Measurements from ENCODE around the gene BICD2. TPM values are rescaled to one million over a fixed set of nuclear protein-coding genes. Genes with fewer than 3 reads are reported as not detected.

Gene BICD2
- total RNA-seq, 1 experiment from 2014 or later, result 40.6 TPM

DNA sequence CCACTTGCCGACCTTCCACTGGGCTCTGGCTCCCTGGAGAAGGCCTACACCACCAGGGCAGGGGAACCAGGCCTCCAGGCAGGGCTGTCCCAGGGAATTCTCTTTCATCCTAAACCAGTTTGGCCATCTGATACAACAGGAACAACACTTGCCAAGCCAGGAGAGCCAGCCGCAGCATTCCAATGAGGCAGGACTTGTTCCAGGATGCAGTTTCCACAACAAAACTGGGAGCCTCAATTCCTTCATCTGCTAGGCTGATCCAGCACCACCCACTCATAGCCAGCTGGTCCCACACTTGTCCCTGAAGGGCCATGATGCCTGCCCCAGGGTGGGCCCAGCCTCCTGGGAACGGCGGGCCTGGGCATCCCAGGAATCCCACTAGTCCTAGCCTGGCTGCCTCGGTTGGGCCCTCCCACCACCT lies 26.0 kb downstream of the BICD2 start:
- no peaks in the 10 kb centered on the region; the same call in 1 of the 2 replicates for H3K36me3 ChIP-seq (ENCODE audit: low read depth)
- H3K27me3 ChIP-seq (ENCODE audit: insufficient read depth, low read depth), result no peaks in the 10 kb centered on the region
- peak in 1 of 2 experiments; percentile 84 for DNase-seq
- no TSS peak for BruUV-seq (replicated peaks)
- POLR2A ChIA-PET (ENCODE audit: unreplicated experiment), result interaction anchor here (0.6 kb wide), 1 partner anchor 30 kb away, joined by 3 read pairs; no protein-coding TSS in a partner anchor
- no peak overlapping the region for H3K27ac ChIP-seq
- no peak overlapping the region for H3K4me2 ChIP-seq
- no peaks in the 10 kb centered on the region for H3K4me1 ChIP-seq (replicated peaks; ENCODE audit: insufficient read depth)
- no peaks in the 10 kb centered on the region for H3K9me3 ChIP-seq (ENCODE audit: insufficient read depth, low read depth)
- intact Hi-C loops (cut with micrococcal nuclease; ENCODE audit: unreplicated experiment), result loop anchor here (2.0 kb wide), 1 partner anchor 26 kb away; the partner anchor contains the start of gene BICD2
- H4K20me1 ChIP-seq (ENCODE audit: insufficient read depth), result peaks cover 17% of the 10 kb centered on the region
- CTCF ChIA-PET, result no interaction called here
- TF ChIP-seq CTCF (conservative IDR thresholded peaks at IDR 0.05) (no peak), EZH2 (IDR thresholded peaks at IDR 0.05; ENCODE audit: low read depth) (no peak)
- no peaks in the 10 kb centered on the region for H3K9me2 ChIP-seq (ENCODE audit: insufficient read depth)
- H2AFZ ChIP-seq, result no peak overlapping the region
- H3K4me3 ChIP-seq, result no peak overlapping the region
- peaks cover 98% of the 10 kb centered on the region for H3K79me2 ChIP-seq (ENCODE audit: low read depth)
- H3F3A ChIP-seq (ENCODE audit: insufficient read depth, low read depth), result no peaks in the 10 kb centered on the region

DNA sequence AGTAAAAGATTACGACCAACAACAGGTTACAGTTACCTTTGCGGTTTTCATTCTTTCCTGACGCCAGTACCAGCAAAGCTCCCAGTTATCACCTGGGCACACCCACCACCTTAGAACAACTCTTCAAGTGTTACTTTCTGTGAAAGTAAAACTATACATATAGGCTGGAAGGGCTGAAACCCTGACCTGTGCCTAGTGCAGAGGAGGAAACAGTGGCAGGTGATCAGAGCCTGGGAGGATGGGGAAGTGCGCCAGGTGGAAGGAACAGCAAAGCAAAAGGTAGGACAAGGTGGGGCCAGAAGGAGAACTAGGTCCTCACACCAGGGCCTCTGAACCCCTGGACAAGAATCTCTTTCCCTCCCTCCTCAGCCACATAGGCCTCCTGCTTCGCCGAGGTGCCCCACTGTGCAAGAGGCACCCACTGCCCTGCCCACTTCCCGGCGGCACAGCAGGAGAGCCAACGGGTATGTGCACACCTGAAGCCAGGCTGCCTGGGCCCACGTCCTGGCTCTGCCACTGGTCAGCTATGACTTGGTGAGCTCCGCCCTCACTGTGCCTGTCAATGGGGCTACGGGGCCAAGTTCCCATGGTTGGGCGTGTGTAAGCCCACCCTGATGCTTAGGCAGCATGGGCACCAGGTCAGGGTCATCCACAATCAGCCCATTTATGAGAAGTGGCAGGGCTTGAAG lies 26.9 kb downstream of the BICD2 start:
- Histone ChIP-seq H3K9me2 (ENCODE audit: insufficient read depth) (no peaks in the 10 kb centered on the region), H3K4me3 (no peak overlapping the region), H3K36me3 (ENCODE audit: low read depth) (no peaks in the 10 kb centered on the region; the same call in 1 of the 2 replicates), H3K79me2 (ENCODE audit: low read depth) (peaks cover 95% of the 10 kb centered on the region), H3K9me3 (ENCODE audit: insufficient read depth, low read depth) (no peaks in the 10 kb centered on the region), H3K4me1 (replicated peaks; ENCODE audit: insufficient read depth) (no peaks in the 10 kb centered on the region), H3K27me3 (ENCODE audit: insufficient read depth, low read depth) (no peaks in the 10 kb centered on the region), H4K20me1 (ENCODE audit: insufficient read depth) (peaks cover 22% of the 10 kb centered on the region), H2AFZ (no peak overlapping the region), H3K4me2 (no peak overlapping the region), H3K27ac (no peak overlapping the region), H3F3A (ENCODE audit: insufficient read depth, low read depth) (no peaks in the 10 kb centered on the region)
- ChIA-PET CTCF (no interaction called here), POLR2A (ENCODE audit: unreplicated experiment) (no interaction called here)
- intact Hi-C loops (cut with micrococcal nuclease; ENCODE audit: unreplicated experiment), result loop anchor here (2.0 kb wide), 1 partner anchor 27 kb away; the partner anchor contains the start of gene BICD2
- BruUV-seq (replicated peaks), result no TSS peak
- TF ChIP-seq EZH2 (IDR thresholded peaks at IDR 0.05; ENCODE audit: low read depth) (no peak), CTCF (conservative IDR thresholded peaks at IDR 0.05) (no peak)
- DNase-seq, result no peak

GRCh38 chr9:92737216-92737606 lies 27.4 kb downstream of the BICD2 start:
- intact Hi-C loops (cut with micrococcal nuclease; ENCODE audit: unreplicated experiment), result no loop called here
- CTCF ChIA-PET, result interaction anchor here (0.6 kb wide), 1 partner anchor 52 kb away, joined by 3 read pairs; no protein-coding TSS in a partner anchor

More at GRCh38 chr9:92737216-92737606, 27.4 kb downstream of the BICD2 start:
- no peak overlapping the region for H3K4me2 ChIP-seq
- POLR2A ChIA-PET (ENCODE audit: unreplicated experiment), result no interaction called here
- H3K36me3 ChIP-seq (ENCODE audit: low read depth), result no peaks in the 10 kb centered on the region; the same call in 1 of the 2 replicates
- no peak for DNase-seq
- no peaks in the 10 kb centered on the region for H3K9me3 ChIP-seq (ENCODE audit: insufficient read depth, low read depth)
- no peak overlapping the region for H2AFZ ChIP-seq
- no peaks in the 10 kb centered on the region for H3K4me1 ChIP-seq (replicated peaks; ENCODE audit: insufficient read depth)
- no peak overlapping the region for H3K4me3 ChIP-seq
- H3K27me3 ChIP-seq (ENCODE audit: insufficient read depth, low read depth), result no peaks in the 10 kb centered on the region
- H3F3A ChIP-seq (ENCODE audit: insufficient read depth, low read depth), result no peaks in the 10 kb centered on the region; the same call in 1 of the 2 replicates
- no TSS peak for BruUV-seq (replicated peaks)
- no peaks in the 10 kb centered on the region for H3K9me2 ChIP-seq (ENCODE audit: insufficient read depth)
- peaks cover 22% of the 10 kb centered on the region for H4K20me1 ChIP-seq (ENCODE audit: insufficient read depth)
- TF ChIP-seq EZH2 (IDR thresholded peaks at IDR 0.05; ENCODE audit: low read depth), result no peak
- no peak for TF ChIP-seq CTCF (conservative IDR thresholded peaks at IDR 0.05)
- H3K27ac ChIP-seq, result no peak overlapping the region
- H3K79me2 ChIP-seq (ENCODE audit: low read depth), result peaks cover 90% of the 10 kb centered on the region

Data from PC-9 (cell line).